ENCODE data around the gene ACSF3.

DNA sequence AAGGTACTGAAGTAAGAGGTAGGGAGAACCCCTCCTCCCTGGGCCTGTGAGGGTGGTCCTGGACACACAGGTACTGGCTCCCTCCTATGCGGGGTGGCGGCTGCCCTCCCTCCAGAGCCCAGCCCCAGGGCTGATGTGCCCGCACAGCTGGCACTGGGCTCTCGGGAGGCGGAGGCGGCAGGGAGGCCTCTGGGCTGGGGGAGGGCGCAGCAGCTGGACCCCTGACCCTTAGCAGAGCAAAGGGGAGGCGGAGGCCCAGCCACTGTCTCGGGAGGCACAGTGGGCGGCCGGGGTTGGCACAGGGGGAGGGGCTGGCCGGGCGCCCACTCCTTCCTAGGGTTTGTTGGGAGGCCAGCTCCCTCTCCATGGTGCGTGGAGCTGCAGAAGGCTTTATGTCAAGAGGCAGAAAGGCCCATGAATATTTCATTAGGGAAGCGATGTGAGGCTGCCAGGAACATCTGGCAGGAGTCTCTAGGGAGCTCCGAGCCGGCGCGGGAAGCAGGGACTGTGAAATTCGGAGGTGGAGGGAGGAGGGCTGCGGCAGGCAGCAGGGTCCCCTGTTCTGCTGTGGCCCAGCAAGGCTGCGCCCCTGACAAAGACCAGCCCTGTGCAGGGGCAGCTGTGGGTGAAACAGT lies 44.1 kb upstream of the ACSF3 start:
- TF ChIP-seq, protein P1, sequence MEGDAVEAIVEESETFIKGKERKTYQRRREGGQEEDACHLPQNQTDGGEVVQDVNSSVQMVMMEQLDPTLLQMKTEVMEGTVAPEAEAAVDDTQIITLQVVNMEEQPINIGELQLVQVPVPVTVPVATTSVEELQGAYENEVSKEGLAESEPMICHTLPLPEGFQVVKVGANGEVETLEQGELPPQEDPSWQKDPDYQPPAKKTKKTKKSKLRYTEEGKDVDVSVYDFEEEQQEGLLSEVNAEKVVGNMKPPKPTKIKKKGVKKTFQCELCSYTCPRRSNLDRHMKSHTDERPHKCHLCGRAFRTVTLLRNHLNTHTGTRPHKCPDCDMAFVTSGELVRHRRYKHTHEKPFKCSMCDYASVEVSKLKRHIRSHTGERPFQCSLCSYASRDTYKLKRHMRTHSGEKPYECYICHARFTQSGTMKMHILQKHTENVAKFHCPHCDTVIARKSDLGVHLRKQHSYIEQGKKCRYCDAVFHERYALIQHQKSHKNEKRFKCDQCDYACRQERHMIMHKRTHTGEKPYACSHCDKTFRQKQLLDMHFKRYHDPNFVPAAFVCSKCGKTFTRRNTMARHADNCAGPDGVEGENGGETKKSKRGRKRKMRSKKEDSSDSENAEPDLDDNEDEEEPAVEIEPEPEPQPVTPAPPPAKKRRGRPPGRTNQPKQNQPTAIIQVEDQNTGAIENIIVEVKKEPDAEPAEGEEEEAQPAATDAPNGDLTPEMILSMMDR (IDR thresholded peaks at IDR 0.05; ENCODE audit: poor library complexity, severe bottlenecking) = no peak
- TF ChIP-seq RAD21 (conservative IDR thresholded peaks at IDR 0.05) (no peak), EZH2 (IDR thresholded peaks at IDR 0.05; ENCODE audit: borderline replicate concordance, insufficient read depth, low read length, poor library complexity, severe bottlenecking) (no peak), SMC3 (conservative IDR thresholded peaks at IDR 0.05; ENCODE audit: poor library complexity) (no peak), EP300 (conservative IDR thresholded peaks at IDR 0.05; ENCODE audit: poor library complexity, severe bottlenecking) (peak; percentile 16), TAF1 (IDR thresholded peaks at IDR 0.05; ENCODE audit: low read depth) (no peak)

Measured in neural cell (in vitro differentiated cells).